Stimulated activated CD8-positive, alpha-beta memory T cell treated with anti-CD3 and anti-CD28 coated beads, Interleukin-4, amount 100 ng/mL, for 4 hours (primary cell): Measurements from ENCODE around the gene SERPING1.
A peak's percentile ranks its signal among the peaks of the same experiment; 100 is the strongest.

Experiments
- DNase-seq, 2 donors: peaks; one replicate each; pipeline ENCODE4 v3.0.0-alpha.2; 2020; ENCODE audit warnings: low read depth in 2 of 2, low spot score in 1 of 2

Gene SERPING1

DNA sequence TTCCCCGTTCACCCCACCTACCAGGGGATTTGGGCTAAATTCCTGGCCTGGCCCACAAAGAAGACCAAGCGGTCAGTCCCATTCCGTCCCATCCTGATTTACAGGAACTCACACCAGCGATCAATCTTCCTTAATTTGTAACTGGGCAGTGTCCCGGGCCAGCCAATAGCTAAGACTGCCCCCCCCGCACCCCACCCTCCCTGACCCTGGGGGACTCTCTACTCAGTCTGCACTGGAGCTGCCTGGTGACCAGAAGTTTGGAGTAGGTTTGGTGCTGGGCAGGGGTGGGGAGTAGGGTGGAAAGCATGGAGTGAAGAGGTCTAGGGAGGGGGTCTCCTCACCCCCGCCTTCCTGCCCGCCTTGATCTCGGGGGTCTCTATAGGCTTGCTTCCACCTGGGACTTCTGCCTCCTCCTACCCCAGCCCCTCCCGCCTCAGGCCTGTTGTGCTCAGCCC lies at the start of gene SERPING1:
TSS of gene SERPING1 (plus strand) at position 225 of the 455 bp plus-strand sequence. CDS start 586 bp downstream, outside the sequence.
- DNase-seq = no peak

DNA sequence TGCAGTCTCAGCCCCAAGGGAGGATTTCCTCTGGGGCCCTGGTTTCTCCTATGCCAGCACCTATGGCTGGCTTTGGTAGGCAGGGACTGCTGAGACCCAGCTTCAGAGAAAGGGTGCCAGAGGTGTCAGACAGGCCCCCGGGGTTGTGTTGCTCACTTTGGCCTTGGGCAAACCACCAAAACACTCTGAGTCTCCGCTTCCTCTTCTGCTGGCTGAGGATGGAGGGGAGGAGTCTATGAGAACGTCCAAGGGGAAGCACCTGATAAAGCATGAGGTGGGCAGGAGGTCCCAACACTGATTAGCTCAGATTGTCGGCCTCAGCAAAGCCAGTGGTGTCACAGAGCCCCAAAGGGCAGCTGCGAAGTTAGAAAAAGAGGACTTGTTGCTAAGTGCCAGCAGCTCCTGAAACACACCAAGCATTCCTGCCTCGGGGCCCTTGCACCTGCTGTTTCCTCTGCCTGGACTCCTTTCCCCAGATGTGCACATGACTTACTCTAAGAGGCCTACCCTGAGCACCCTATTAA lies 49.6 kb upstream of the SERPING1 start:
- DNase-seq = no peak

GRCh38 chr11:57549983-57550382 lies 47.5 kb upstream of the SERPING1 start:
- DNase-seq = no peak

GRCh38 chr11:57551941-57552340 lies 45.5 kb upstream of the SERPING1 start:
- DNase-seq = no peak

- DNase-seq = no peak
Observed at GRCh38 chr11:57552479-57552878, 45.0 kb upstream of the SERPING1 start.

GRCh38 chr11:57555393-57555792 lies 42.1 kb upstream of the SERPING1 start:
- no peak for DNase-seq

GRCh38 chr11:57556041-57556440 lies 41.4 kb upstream of the SERPING1 start:
- DNase-seq = no peak

- DNase-seq = no peak
Observed at GRCh38 chr11:57560146-57560545, 37.3 kb upstream of the SERPING1 start.

GRCh38 chr11:57562596-57562995 lies 34.9 kb upstream of the SERPING1 start:
- no peak for DNase-seq

GRCh38 chr11:57566005-57566904 lies 31.2 kb upstream of the SERPING1 start:
- peak in 1 of 2 donors; percentile 13 for DNase-seq

DNA sequence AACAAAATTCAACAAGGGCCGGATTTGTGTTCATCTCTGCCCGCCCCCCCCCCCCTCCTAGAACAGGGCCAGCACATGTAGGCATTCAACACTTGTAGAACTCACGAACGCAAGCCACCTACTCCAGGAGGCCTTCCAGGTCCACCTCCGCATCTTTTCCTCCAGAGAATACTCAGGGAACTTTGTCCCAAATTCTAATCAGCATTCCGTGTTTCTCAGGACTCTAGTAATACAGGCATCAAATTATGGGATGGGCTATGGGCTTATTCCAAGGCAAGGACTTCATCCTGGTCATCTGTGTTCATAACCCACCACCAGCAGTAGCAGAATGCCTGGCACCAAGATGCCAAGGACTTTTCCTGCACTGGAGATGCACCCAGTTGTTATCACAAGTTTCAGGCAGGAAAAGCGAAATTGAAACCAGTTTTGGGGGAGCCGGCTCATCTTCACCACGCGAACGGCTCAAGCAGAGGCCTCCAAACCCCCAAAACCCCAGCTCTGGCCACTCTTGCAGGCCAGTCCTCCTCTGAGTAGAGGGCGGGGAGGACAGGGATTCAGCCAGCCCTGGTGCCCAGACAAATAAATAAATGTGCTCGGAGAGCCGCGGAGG lies 30.5 kb upstream of the SERPING1 start:
- peak; percentile 8 to 14 for DNase-seq

DNA sequence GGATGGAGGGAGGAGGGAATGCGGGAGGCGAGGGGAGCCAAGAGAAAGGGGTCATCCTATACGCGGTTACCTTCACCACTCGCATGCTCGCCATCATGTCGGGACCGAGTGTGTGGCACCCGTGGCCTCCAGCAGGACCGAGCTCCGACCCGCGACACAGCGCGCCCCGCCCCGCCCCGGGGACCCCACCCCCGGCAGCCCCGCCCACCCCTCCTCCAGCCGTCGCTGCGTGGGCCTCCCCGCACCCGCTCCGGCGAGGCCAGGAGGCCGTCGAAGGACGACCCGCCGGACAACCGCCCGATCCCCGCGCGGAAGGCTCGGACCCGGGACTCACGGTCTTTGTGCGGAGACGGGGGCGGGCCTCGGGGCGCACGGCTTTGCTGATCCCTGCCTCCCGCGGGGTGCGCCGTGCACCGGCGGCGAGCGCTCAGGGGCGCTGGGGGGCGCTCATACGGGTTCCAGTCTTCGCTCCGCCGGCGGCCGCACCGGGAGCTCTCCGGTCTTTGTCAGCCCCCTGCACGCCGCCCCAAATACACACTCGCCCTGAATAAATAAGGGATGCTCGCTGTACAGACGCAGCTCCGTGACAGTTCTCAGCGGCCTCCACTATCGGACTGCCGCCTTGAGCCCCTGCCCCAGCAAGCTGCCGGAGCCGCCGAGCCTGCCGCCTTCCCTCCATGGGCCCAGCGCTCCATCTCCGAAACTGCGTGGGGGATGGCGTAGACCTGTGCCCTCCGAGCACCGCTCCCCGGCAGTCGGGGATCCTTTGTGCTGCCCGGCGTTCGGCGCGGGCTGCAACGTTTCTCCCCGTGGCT lies 29.8 kb upstream of the SERPING1 start, which contains the start of gene UBE2L6:
TSS of gene UBE2L6 (minus strand) at position 158 of the 815 bp plus-strand sequence. CDS start at position 97, 61 bp downstream.
- DNase-seq = peak; percentile 23 to 53

DNA sequence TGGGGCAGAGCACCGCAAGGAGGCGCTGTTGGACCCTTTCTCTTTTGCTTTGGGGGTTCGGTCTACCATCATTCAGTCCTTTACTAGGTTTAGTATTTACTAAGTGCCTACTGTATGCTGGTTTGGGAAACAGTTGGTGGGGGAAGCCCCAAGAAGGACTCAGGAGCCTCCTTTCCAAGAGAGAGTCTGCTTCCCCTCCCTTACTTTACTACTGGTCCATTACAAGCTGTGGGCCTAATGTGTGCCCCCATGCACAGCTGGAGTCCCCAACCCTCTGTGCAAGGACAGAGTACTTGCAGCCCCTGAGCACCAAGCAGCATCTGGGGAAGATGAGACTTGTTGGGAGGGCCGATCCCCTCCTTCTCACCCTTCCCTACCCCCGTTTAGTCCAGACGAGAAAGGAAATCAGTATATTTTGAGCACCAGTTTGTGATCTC lies 29.1 kb upstream of the SERPING1 start:
- peak; percentile 70 to 79 for DNase-seq

- DNase-seq = no peak
Observed at GRCh38 chr11:57571606-57572005, 25.9 kb upstream of the SERPING1 start.

- no peak for DNase-seq
Observed at GRCh38 chr11:57574061-57574460, 23.4 kb upstream of the SERPING1 start.

DNA sequence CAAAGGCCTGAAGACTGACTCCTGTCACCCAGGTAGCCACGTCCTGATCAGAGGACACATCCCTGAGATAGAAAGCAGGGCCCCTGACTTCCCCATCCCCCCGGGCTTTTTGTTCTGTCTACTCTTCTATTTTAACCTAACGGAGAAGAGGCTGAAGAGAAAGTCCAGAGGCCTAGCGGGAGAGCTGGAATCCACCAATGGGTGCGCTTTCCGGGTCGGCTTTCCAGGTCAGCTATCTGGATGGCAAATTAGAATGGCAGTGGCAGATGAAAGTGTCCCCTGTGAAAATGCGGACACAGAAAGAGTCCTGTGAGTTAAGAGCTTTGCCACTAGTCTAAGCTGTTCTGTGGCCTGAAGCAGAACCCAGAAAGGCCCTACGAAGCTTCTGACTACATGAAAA lies 13.1 kb upstream of the SERPING1 start:
- no peak for DNase-seq

GRCh38 chr11:57585301-57585700 lies 12.2 kb upstream of the SERPING1 start:
- no peak for DNase-seq

- no peak for DNase-seq
Observed at GRCh38 chr11:57586711-57587245, 10.7 kb upstream of the SERPING1 start.

DNA sequence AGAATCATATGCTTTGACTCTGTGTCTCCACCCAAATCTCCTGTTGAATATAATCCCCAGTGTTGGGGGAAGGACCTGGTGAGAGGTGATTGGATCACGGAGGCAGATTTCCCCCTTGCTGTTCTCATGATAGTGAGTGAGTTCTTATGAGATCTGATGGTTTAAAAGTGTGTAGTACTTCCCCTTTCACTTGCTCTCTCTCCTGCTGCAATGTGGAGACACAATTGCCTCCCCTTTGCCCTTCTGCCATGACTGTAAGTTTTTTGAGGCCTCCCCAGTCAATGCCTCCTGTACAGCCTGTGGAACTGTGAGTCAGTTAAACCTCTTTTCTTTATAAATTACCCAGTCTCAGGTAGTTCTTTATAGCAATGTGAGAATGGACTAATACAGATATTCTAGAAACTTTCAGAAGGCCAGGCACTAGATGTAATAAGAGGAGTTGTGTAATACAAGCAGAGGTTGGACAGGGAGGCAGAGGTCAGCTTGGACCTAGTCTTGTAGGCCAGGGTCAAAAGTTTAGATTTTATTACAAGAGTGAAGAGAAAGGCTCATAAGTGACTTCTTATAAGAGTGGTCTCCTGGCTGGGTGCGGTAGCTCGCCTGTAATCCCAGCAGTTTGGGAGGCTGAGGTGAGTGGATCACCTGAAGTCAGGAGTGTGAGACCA lies 9.3 kb upstream of the SERPING1 start:
- no peak for DNase-seq

GRCh38 chr11:57596266-57596885 lies 1.1 kb upstream of the SERPING1 start:
- no peak for DNase-seq
